Measurements from ENCODE around the gene EPS8.

EPS8 gene

GRCh38 chr12:15702276-15702675 is 86.9 kb downstream of the EPS8 start:
- TF ChIP-seq CTCF (IDR thresholded peaks at IDR 0.05) = no peak
- no peaks in the 10 kb centered on the region for H3K27me3 ChIP-seq
- no peak for DNase-seq
- intact Hi-C loops (cut with DNase I; ENCODE audit: low total_unique reads) = no loop called here
- H3K4me1 ChIP-seq = peaks cover 5 to 98% (median 58%) of the 10 kb centered on the region in 4 donors
- peak overlapping the region; percentile 74 to 75 for H3K27ac ChIP-seq
- peak overlapping the region in 1 of 2 donors; percentile 5 for H3K4me3 ChIP-seq
- no peaks in the 10 kb centered on the region for H3K9me3 ChIP-seq
- no peaks in the 10 kb centered on the region for H3K36me3 ChIP-seq

- intact Hi-C loops (cut with DNase I; ENCODE audit: low total_unique reads) = no loop called here
- no peaks in the 10 kb centered on the region for H3K9me3 ChIP-seq
- TF ChIP-seq CTCF (IDR thresholded peaks at IDR 0.05) = no peak
- H3K4me1 ChIP-seq = peaks cover 5 to 98% (median 63%) of the 10 kb centered on the region in 4 donors
- no peaks in the 10 kb centered on the region for H3K36me3 ChIP-seq
- peak overlapping the region; percentile 74 to 75 for H3K27ac ChIP-seq
- DNase-seq = no peak
- peak overlapping the region in 1 of 2 donors; percentile 5 for H3K4me3 ChIP-seq
- no peaks in the 10 kb centered on the region for H3K27me3 ChIP-seq
Observed at GRCh38 chr12:15701631-15702156, 87.5 kb downstream of the EPS8 start.

GRCh38 chr12:15701206-15701605 is 88.0 kb downstream of the EPS8 start:
- Histone ChIP-seq H3K9me3 (no peaks in the 10 kb centered on the region), H3K4me3 (no peak overlapping the region), H3K36me3 (no peaks in the 10 kb centered on the region), H3K27ac (peak overlapping the region; percentile 74 to 75), H3K27me3 (no peaks in the 10 kb centered on the region), H3K4me1 (peaks cover 5 to 98% (median 66%) of the 10 kb centered on the region in 4 donors)
- intact Hi-C loops (cut with DNase I; ENCODE audit: low total_unique reads) = no loop called here
- no peak for DNase-seq
- no peak for TF ChIP-seq CTCF (IDR thresholded peaks at IDR 0.05)

GRCh38 chr12:15700595-15700994 is 88.6 kb downstream of the EPS8 start:
- H3K4me1 ChIP-seq = peaks cover 5 to 96% (median 63%) of the 10 kb centered on the region in 4 donors
- no peak overlapping the region for H3K4me3 ChIP-seq
- peak overlapping the region; percentile 74 to 75 for H3K27ac ChIP-seq
- intact Hi-C loops (cut with DNase I; ENCODE audit: low total_unique reads) = no loop called here
- no peaks in the 10 kb centered on the region for H3K27me3 ChIP-seq
- no peak for DNase-seq
- no peak for TF ChIP-seq CTCF (IDR thresholded peaks at IDR 0.05)
- H3K9me3 ChIP-seq = no peaks in the 10 kb centered on the region
- no peaks in the 10 kb centered on the region for H3K36me3 ChIP-seq

GRCh38 chr12:15699886-15700285 is 89.3 kb downstream of the EPS8 start:
- H3K4me3 ChIP-seq = no peak overlapping the region
- no peaks in the 10 kb centered on the region for H3K36me3 ChIP-seq
- H3K27me3 ChIP-seq = no peaks in the 10 kb centered on the region
- intact Hi-C loops (cut with DNase I; ENCODE audit: low total_unique reads) = no loop called here
- TF ChIP-seq CTCF (IDR thresholded peaks at IDR 0.05) = no peak
- no peaks in the 10 kb centered on the region for H3K9me3 ChIP-seq
- H3K27ac ChIP-seq = peak overlapping the region; percentile 74 to 75
- DNase-seq = no peak
- H3K4me1 ChIP-seq = peaks cover 5 to 96% (median 60%) of the 10 kb centered on the region in 4 donors
